ENCODE data around the gene PLTP. TPM values are rescaled to one million over a fixed set of nuclear protein-coding genes. Genes with fewer than 3 reads are reported as not detected.

PLTP gene
- total RNA-seq, 1 experiment from 2014 or later: 4.7 TPM

GRCh38 chr20:45890985-45891983, 20.7 kb downstream of the PLTP start, which contains the start of the genes CTSA and NEURL2:
Gene CTSA, plus strand, starts transcription at chr20:45891335. Its CDS starts 234 bp downstream, at chr20:45891569.
Gene NEURL2, minus strand, starts transcription at chr20:45891208. Its CDS starts 217 bp downstream, at chr20:45890991.
- intact Hi-C loops (cut with micrococcal nuclease): no loop called here
- POLR2A ChIA-PET: interaction anchor here (0.9 to 1.1 kb wide), 2 partner anchors 10 to 42 kb away, joined by 3 to 4 read pairs; partner anchors contain the start of gene ZSWIM1
- Histone ChIP-seq H3K27ac (ENCODE audit: low read depth, low read length) (peak within 1 kb of the TSS; percentile 77), H4K20me1 (ENCODE audit: insufficient read depth) (no peaks in the 10 kb centered on the region), H3K4me1 (ENCODE audit: control insufficient read depth in 1 of 2, insufficient read depth in 2 of 2, low read length in 2 of 2) (peaks cover 10 to 18% of the 10 kb centered on the region in 2 experiments; a peak in 3 of 4 replicates), H3K4me2 (ENCODE audit: low read length) (peak within 1 kb of the TSS; percentile 99), H3K9me2 (ENCODE audit: insufficient read depth) (no peaks in the 10 kb centered on the region), H3K27me3 (ENCODE audit: insufficient read depth, low read length) (no peaks in the 10 kb centered on the region), H3K9me3 (ENCODE audit: control insufficient read depth in 1 of 2, insufficient read depth in 1 of 2, low read depth in 1 of 2, low read length in 2 of 2) (no peaks in the 10 kb centered on the region), H3K4me3 (replicated peaks in 1 of 2; ENCODE audit: low read depth in 1 of 2, low read length in 2 of 2) (peak within 1 kb of the TSS; percentile 83 to 93), H2AFZ (ENCODE audit: low read depth, low read length, poor library complexity, severe bottlenecking) (peak within 1 kb of the TSS; percentile 80), H3K9ac (ENCODE audit: low read length) (peak within 1 kb of the TSS; percentile 76), H3K79me2 (ENCODE audit: insufficient read depth, low read length) (peaks cover 4% of the 10 kb centered on the region; the same call in 1 of the 2 replicates), H3K36me3 (ENCODE audit: control insufficient read depth in 1 of 2, insufficient read depth in 2 of 2, low read length in 2 of 2) (peaks cover 6 to 21% of the 10 kb centered on the region in 2 experiments; a peak in 3 of 4 replicates)
- CTCF ChIA-PET: interaction anchor here (1.5 kb wide), 1 partner anchor 14 kb away, joined by 4 read pairs; no protein-coding TSS in a partner anchor
- DNase-seq (ENCODE audit: low read depth, low spot score) (peak; percentile 82), ATAC-seq (peak; percentile 85)
- no peak for TF ChIP-seq CTCF (IDR thresholded peaks at IDR 0.05 in 2 of 3, conservative IDR thresholded peaks at IDR 0.05 in 1 of 3; ENCODE audit: borderline replicate concordance in 1 of 3, insufficient read depth in 1 of 3, low read depth in 2 of 3, low read length in 2 of 3)
- TF ChIP-seq ZFX (IDR thresholded peaks at IDR 0.05): no peak
- TF ChIP-seq, protein P1, sequence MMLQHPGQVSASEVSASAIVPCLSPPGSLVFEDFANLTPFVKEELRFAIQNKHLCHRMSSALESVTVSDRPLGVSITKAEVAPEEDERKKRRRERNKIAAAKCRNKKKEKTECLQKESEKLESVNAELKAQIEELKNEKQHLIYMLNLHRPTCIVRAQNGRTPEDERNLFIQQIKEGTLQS (IDR thresholded peaks at IDR 0.05): no peak
- TF ChIP-seq, protein P2, sequence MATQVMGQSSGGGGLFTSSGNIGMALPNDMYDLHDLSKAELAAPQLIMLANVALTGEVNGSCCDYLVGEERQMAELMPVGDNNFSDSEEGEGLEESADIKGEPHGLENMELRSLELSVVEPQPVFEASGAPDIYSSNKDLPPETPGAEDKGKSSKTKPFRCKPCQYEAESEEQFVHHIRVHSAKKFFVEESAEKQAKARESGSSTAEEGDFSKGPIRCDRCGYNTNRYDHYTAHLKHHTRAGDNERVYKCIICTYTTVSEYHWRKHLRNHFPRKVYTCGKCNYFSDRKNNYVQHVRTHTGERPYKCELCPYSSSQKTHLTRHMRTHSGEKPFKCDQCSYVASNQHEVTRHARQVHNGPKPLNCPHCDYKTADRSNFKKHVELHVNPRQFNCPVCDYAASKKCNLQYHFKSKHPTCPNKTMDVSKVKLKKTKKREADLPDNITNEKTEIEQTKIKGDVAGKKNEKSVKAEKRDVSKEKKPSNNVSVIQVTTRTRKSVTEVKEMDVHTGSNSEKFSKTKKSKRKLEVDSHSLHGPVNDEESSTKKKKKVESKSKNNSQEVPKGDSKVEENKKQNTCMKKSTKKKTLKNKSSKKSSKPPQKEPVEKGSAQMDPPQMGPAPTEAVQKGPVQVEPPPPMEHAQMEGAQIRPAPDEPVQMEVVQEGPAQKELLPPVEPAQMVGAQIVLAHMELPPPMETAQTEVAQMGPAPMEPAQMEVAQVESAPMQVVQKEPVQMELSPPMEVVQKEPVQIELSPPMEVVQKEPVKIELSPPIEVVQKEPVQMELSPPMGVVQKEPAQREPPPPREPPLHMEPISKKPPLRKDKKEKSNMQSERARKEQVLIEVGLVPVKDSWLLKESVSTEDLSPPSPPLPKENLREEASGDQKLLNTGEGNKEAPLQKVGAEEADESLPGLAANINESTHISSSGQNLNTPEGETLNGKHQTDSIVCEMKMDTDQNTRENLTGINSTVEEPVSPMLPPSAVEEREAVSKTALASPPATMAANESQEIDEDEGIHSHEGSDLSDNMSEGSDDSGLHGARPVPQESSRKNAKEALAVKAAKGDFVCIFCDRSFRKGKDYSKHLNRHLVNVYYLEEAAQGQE (IDR thresholded peaks at IDR 0.05; ENCODE audit: low read depth): no peak
- TF ChIP-seq POLR2AphosphoS5 (IDR thresholded peaks at IDR 0.05; ENCODE audit: low read depth, low read length): peak; percentile 57
- TF ChIP-seq SP1 (IDR thresholded peaks at IDR 0.05; ENCODE audit: low read depth): no peak
- TF ChIP-seq MAX (IDR thresholded peaks at IDR 0.05): peak; percentile 87
- TF ChIP-seq SIN3A (IDR thresholded peaks at IDR 0.05; ENCODE audit: low read depth): peak; percentile 92
- TF ChIP-seq YY1 (IDR thresholded peaks at IDR 0.05; ENCODE audit: extremely low read depth, insufficient replicate concordance, low read depth, low read length): peak; percentile 87
- peak; percentile 42 for TF ChIP-seq TCF7L2 (IDR thresholded peaks at IDR 0.05; ENCODE audit: borderline replicate concordance, extremely low read depth, insufficient read depth, insufficient read length)
- no peak for TF ChIP-seq EZH2phosphoT487 (IDR thresholded peaks at IDR 0.05; ENCODE audit: borderline replicate concordance)
- no peak for TF ChIP-seq SRF (IDR thresholded peaks at IDR 0.05; ENCODE audit: low read depth)
- no peak for TF ChIP-seq POLR2A (IDR thresholded peaks at IDR 0.05; ENCODE audit: borderline replicate concordance, extremely low read depth, insufficient read depth, insufficient read length)
- no peak for TF ChIP-seq ZNF274 (IDR thresholded peaks at IDR 0.05; ENCODE audit: low read depth, low read length)
- no TSS peak for BruUV-seq (replicated peaks)
- RAD21 ChIA-PET (ENCODE audit: low non-redundant PET in 1 of 2, low total read pairs in 2 of 2, uncharacterized antibody in 2 of 2, unreplicated experiment in 2 of 2): no interaction called here

Data from HCT116 (cell line).